Tibial artery (tissue), 4 donors: Measurements from ENCODE around the gene SGCA.

Experiments used
- DNase-seq, 2 donors: peaks; one replicate each; pipeline ENCODE4 v3.0.0-alpha.2; 2019
- H3K27ac ChIP-seq, 2 donors: fragments of 200-600 bp; sonication (generic) in 1 of 2; 1 replicate in 1 of 2; 2 replicates in 1 of 2; pipeline ENCODE4 v1.5.1; 2018 to 2019; ENCODE audit warnings: mild to moderate bottlenecking in 1 of 2
- H3K27me3 ChIP-seq, 2 donors: fragments of 200-600 bp; sonication (generic) in 1 of 2; one replicate each; pipeline versions ENCODE4 v1.5.1 to v1.6.0; 2016 to 2019
- H3K36me3 ChIP-seq, 3 donors: fragments of 200-600 bp; sonication (generic) in 2 of 3; one replicate each; pipeline ENCODE4 v1.5.1; 2016 to 2019; ENCODE audit warnings: mild to moderate bottlenecking in 2 of 3
- H3K4me1 ChIP-seq, 4 donors: fragments of 200-600 bp; sonication (generic) in 2 of 4; 1 replicate in 3 of 4; 2 replicates in 1 of 4; pipeline ENCODE4 v1.5.1; 2016 to 2019
- H3K4me3 ChIP-seq, 2 donors: fragments of 200-600 bp; sonication (generic) in 1 of 2; 1 replicate in 1 of 2; 2 replicates in 1 of 2; pipeline ENCODE4 v1.5.1; 2018 to 2019; ENCODE audit warnings: mild to moderate bottlenecking in 2 of 2
- H3K9me3 ChIP-seq, 3 donors: fragments of 200-600 bp; sonication (generic) in 1 of 3; one replicate each; pipeline ENCODE4 v1.5.1; 2016 to 2019
- intact Hi-C: fragments of 100-400 bp; cut with DNase I; formaldehyde crosslinking; loops from one replicate; pipeline ENCODE4 v1.15.0; 2023; ENCODE audit warnings: low total_unique reads
- TF ChIP-seq, protein P1 (sequence below), 2 experiments: fragments of 200-600 bp in 1 of 2; fragments of 450-650 bp in 1 of 2; IDR thresholded peaks; one replicate each; pipeline ENCODE4 v1.5.1; 2017 to 2019; ENCODE audit warnings: antibody characterized with exemption in 2 of 2, mild to moderate bottlenecking in 1 of 2, moderate library complexity in 1 of 2

The SGCA gene

DNA sequence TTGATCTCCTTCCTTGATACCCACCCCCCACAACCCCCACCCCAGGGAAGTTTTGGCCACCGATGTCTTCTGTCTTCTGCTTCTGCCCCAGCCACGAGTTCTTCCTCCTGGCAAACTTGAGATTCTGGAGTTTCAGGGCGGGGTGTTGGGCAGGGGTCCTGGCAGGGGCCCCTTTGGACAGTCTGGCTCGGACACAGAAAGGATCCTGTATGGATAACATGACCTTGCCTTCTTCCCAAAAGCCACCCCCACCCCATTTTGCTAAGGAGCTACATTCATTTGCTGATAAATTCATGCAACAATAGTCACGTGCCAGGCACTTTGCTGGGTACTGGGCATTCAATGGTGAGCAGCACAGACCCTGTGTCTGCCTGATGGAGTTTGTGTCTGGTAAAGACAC, 41.5 kb downstream of the SGCA start:
- no peak for DNase-seq
- TF ChIP-seq, protein P1, sequence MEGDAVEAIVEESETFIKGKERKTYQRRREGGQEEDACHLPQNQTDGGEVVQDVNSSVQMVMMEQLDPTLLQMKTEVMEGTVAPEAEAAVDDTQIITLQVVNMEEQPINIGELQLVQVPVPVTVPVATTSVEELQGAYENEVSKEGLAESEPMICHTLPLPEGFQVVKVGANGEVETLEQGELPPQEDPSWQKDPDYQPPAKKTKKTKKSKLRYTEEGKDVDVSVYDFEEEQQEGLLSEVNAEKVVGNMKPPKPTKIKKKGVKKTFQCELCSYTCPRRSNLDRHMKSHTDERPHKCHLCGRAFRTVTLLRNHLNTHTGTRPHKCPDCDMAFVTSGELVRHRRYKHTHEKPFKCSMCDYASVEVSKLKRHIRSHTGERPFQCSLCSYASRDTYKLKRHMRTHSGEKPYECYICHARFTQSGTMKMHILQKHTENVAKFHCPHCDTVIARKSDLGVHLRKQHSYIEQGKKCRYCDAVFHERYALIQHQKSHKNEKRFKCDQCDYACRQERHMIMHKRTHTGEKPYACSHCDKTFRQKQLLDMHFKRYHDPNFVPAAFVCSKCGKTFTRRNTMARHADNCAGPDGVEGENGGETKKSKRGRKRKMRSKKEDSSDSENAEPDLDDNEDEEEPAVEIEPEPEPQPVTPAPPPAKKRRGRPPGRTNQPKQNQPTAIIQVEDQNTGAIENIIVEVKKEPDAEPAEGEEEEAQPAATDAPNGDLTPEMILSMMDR (IDR thresholded peaks at IDR 0.05), result no peak
- H3K27me3 ChIP-seq, result no peaks in the 10 kb centered on the region
- H3K27ac ChIP-seq, result peak overlapping the region; percentile 78 to 94
- H3K36me3 ChIP-seq, result no peaks in the 10 kb centered on the region
- no peaks in the 10 kb centered on the region for H3K9me3 ChIP-seq
- intact Hi-C loops, result no loop called here
- H3K4me1 ChIP-seq, result peaks cover 0 to 92% (median 64%) of the 10 kb centered on the region in 4 donors
- peak overlapping the region in 1 of 2 donors; percentile 31 for H3K4me3 ChIP-seq

DNA sequence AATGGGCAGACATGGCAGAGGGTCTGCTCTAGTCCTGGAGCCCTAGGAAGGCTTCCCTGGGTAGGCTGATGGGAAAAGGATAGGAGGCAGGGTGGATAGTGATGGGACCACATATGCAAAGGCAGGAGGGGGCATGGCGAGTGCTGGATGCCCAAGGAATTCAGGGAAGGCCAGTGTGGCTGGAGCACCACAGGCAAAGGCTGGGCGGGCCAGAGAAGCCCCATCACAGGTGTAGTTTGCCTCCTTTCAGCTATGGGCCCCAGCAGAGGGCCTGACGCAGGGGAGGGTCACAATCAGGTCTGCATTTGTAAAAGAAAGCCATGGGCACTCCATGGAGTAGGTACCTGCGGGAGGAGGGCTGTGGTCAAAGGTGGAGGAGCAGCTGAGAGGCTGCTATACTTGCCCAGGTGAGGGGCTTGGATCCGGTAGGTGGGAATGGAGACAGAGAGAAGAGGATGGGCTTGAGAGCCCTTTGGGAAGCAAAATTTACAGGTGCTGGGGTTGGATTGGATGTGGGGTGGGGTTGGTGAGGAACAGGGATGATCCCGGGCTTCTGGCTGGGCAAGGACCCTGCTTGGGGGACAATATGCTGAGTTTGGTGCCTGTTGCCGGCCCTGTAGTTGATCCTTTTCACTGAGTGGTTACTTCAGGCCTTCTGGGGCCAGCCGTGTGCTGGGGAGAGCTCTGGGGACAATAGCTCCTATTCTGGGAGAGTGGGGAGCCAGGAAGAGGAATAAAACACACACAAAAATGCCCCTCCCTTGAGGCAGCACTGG, 42.2 kb downstream of the SGCA start:
- no peaks in the 10 kb centered on the region for H3K27me3 ChIP-seq
- peak in 1 of 2 donors; percentile 13 for DNase-seq
- H3K9me3 ChIP-seq, result no peaks in the 10 kb centered on the region
- TF ChIP-seq, protein P1 (IDR thresholded peaks at IDR 0.05), result no peak
- peak overlapping the region; percentile 78 to 94 for H3K27ac ChIP-seq
- H3K4me1 ChIP-seq, result peaks cover 0 to 92% (median 62%) of the 10 kb centered on the region in 4 donors
- intact Hi-C loops, result no loop called here
- no peak overlapping the region for H3K4me3 ChIP-seq
- H3K36me3 ChIP-seq, result no peaks in the 10 kb centered on the region

- H3K27ac ChIP-seq, result peak overlapping the region; percentile 78 to 94
- intact Hi-C loops, result no loop called here
These were observed 42.8 kb downstream of the SGCA start for GRCh38 chr17:50208611-50209061.

GRCh38 chr17:50209133-50209471, 43.3 kb downstream of the SGCA start:
- Histone ChIP-seq H3K36me3 (no peaks in the 10 kb centered on the region), H3K9me3 (no peaks in the 10 kb centered on the region), H3K27ac (peak overlapping the region; percentile 78 to 94), H3K4me3 (no peak overlapping the region), H3K4me1 (peaks cover 0 to 88% (median 55%) of the 10 kb centered on the region in 4 donors), H3K27me3 (no peaks in the 10 kb centered on the region)
- DNase-seq, result no peak
- TF ChIP-seq, protein P1 (IDR thresholded peaks at IDR 0.05), result no peak
- intact Hi-C loops, result no loop called here

More at GRCh38 chr17:50208611-50209061, 42.8 kb downstream of the SGCA start:
- DNase-seq, result peak in 1 of 2 donors; percentile 19
- Histone ChIP-seq H3K36me3 (no peaks in the 10 kb centered on the region), H3K9me3 (no peaks in the 10 kb centered on the region), H3K27me3 (no peaks in the 10 kb centered on the region), H3K4me1 (peaks cover 0 to 88% (median 56%) of the 10 kb centered on the region in 4 donors), H3K4me3 (no peak overlapping the region)
- TF ChIP-seq, protein P1 (IDR thresholded peaks at IDR 0.05), result no peak

DNA sequence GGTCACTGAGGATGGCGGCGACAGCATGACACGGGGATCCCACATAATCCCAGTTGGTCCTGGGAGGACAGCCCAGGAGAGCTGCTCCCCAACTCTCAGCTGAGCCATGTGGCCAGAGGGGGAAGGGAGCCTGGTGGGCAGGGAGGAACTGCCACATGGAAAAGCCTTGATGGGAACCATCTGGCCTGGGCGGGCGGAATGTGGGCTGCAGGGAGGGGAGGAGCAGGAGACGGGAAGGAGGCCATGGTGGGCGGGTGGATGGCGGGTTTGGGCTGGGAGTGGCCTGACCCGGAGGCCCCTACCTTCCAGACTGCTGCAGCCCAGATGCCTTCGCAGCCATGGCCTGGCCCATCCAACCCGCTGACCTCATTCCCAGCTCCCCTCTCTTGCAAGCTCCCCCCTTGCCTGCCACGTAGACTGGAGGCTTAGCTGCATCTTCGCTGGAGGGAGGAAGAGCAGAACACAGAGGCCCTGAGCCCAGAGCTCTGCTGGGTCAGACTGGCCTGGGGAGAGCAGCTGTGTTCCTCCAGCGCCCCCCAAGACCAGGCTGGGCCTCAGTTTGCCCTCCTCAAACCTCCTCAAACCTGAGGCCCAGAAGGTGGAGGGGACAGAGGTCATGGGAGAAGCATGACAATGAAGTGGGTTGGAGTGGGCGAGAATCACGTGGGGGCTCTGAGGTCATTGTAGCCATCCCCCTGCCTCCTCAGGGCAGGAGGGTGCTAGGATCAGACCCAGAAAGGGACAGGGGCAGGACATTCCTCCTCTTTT, 43.9 kb downstream of the SGCA start:
- H3K36me3 ChIP-seq, result no peaks in the 10 kb centered on the region
- peak overlapping the region; percentile 78 to 94 for H3K27ac ChIP-seq
- intact Hi-C loops, result no loop called here
- TF ChIP-seq, protein P1 (IDR thresholded peaks at IDR 0.05), result no peak
- H3K27me3 ChIP-seq, result no peaks in the 10 kb centered on the region
- H3K4me1 ChIP-seq, result peaks cover 0 to 88% (median 57%) of the 10 kb centered on the region in 4 donors
- no peaks in the 10 kb centered on the region for H3K9me3 ChIP-seq
- no peak overlapping the region for H3K4me3 ChIP-seq
- DNase-seq, result peak; percentile 88 to 95
